ENCODE data around the gene FNDC10. TPM values are rescaled to one million over a fixed set of nuclear protein-coding genes. Genes with fewer than 3 reads are reported as not detected.

The FNDC10 gene
- total RNA-seq, 1 experiment from 2014 or later, result 8.4 TPM

DNA sequence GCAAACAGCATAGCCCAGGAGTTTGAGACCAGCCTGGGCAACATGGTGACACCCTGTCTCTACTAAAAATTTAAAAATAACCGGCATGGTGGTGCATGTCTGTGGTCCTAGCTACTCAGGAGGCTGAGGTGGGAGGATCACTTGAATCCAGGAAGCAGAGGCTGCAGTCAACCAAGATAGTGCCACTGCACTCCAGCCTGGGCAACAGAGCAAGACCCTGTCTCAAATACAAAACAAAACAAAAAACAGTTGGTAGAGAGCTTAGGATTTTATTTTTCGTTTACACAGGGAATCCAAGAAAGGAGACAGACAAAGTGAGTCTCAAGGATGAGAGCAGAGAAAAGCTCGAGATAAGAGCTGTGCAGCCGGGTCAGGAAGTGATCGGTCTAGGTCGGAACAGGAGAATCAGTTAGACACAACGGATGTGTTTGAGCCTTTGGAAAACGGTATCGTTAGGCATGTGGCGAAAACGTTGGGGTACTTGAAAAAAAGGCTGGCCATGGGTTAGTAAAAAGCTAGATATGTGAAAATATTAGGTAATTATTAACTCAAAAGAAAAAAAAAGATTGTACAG lies 13.7 kb upstream of the FNDC10 start:
- ChIA-PET POLR2A (interaction anchor here (3.3 kb wide), 1 partner anchor 15 kb away, joined by 15 read pairs; no protein-coding TSS in a partner anchor), CTCF (no interaction called here), RAD21 (ENCODE audit: low non-redundant PET in 1 of 2, low total read pairs in 2 of 2, uncharacterized antibody in 2 of 2, unreplicated experiment in 2 of 2) (no interaction called here)
- Histone ChIP-seq H3K27ac (ENCODE audit: low read depth, low read length) (no peak overlapping the region), H3K9me3 (ENCODE audit: control insufficient read depth in 1 of 2, insufficient read depth in 1 of 2, low read depth in 1 of 2, low read length in 2 of 2) (no peaks in the 10 kb centered on the region), H2AFZ (ENCODE audit: low read depth, low read length, poor library complexity, severe bottlenecking) (no peak overlapping the region), H3K4me3 (replicated peaks in 1 of 2; ENCODE audit: low read depth in 1 of 2, low read length in 2 of 2) (peak overlapping the region; percentile 2 to 86; a peak in 2 of 4 replicates), H3K9ac (ENCODE audit: low read length) (no peak overlapping the region), H3K4me1 (ENCODE audit: control insufficient read depth in 1 of 2, insufficient read depth in 2 of 2, low read length in 2 of 2) (peaks cover 11 to 22% of the 10 kb centered on the region in 2 experiments; a peak in 3 of 4 replicates), H3K4me2 (ENCODE audit: low read length) (peak overlapping the region; percentile 97), H4K20me1 (ENCODE audit: insufficient read depth) (0 out of 2 replicates have a peak, but pooled peaks cover 3% of the 10 kb centered on the region), H3K36me3 (ENCODE audit: control insufficient read depth in 1 of 2, insufficient read depth in 2 of 2, low read length in 2 of 2) (peaks cover 0 to 3% of the 10 kb centered on the region in 2 experiments; a peak in 1 of 4 replicates), H3K79me2 (ENCODE audit: insufficient read depth, low read length) (peaks cover 9% of the 10 kb centered on the region; the same call in 1 of the 2 replicates), H3K27me3 (ENCODE audit: insufficient read depth, low read length) (no peaks in the 10 kb centered on the region), H3K9me2 (ENCODE audit: insufficient read depth) (no peaks in the 10 kb centered on the region)
- DNase-seq (ENCODE audit: low read depth, low spot score) (no peak), ATAC-seq (no peak)
- no TSS peak for BruUV-seq (replicated peaks)
- no peak for TF ChIP-seq SRF (IDR thresholded peaks at IDR 0.05; ENCODE audit: low read depth)
- TF ChIP-seq EZH2phosphoT487 (IDR thresholded peaks at IDR 0.05; ENCODE audit: borderline replicate concordance), result no peak
- TF ChIP-seq, protein P1, sequence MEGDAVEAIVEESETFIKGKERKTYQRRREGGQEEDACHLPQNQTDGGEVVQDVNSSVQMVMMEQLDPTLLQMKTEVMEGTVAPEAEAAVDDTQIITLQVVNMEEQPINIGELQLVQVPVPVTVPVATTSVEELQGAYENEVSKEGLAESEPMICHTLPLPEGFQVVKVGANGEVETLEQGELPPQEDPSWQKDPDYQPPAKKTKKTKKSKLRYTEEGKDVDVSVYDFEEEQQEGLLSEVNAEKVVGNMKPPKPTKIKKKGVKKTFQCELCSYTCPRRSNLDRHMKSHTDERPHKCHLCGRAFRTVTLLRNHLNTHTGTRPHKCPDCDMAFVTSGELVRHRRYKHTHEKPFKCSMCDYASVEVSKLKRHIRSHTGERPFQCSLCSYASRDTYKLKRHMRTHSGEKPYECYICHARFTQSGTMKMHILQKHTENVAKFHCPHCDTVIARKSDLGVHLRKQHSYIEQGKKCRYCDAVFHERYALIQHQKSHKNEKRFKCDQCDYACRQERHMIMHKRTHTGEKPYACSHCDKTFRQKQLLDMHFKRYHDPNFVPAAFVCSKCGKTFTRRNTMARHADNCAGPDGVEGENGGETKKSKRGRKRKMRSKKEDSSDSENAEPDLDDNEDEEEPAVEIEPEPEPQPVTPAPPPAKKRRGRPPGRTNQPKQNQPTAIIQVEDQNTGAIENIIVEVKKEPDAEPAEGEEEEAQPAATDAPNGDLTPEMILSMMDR (IDR thresholded peaks at IDR 0.05 in 2 of 3, conservative IDR thresholded peaks at IDR 0.05 in 1 of 3; ENCODE audit: borderline replicate concordance in 1 of 3, insufficient read depth in 1 of 3, low read depth in 2 of 3, low read length in 2 of 3), result no peak
- TF ChIP-seq, protein P2, sequence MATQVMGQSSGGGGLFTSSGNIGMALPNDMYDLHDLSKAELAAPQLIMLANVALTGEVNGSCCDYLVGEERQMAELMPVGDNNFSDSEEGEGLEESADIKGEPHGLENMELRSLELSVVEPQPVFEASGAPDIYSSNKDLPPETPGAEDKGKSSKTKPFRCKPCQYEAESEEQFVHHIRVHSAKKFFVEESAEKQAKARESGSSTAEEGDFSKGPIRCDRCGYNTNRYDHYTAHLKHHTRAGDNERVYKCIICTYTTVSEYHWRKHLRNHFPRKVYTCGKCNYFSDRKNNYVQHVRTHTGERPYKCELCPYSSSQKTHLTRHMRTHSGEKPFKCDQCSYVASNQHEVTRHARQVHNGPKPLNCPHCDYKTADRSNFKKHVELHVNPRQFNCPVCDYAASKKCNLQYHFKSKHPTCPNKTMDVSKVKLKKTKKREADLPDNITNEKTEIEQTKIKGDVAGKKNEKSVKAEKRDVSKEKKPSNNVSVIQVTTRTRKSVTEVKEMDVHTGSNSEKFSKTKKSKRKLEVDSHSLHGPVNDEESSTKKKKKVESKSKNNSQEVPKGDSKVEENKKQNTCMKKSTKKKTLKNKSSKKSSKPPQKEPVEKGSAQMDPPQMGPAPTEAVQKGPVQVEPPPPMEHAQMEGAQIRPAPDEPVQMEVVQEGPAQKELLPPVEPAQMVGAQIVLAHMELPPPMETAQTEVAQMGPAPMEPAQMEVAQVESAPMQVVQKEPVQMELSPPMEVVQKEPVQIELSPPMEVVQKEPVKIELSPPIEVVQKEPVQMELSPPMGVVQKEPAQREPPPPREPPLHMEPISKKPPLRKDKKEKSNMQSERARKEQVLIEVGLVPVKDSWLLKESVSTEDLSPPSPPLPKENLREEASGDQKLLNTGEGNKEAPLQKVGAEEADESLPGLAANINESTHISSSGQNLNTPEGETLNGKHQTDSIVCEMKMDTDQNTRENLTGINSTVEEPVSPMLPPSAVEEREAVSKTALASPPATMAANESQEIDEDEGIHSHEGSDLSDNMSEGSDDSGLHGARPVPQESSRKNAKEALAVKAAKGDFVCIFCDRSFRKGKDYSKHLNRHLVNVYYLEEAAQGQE (IDR thresholded peaks at IDR 0.05; ENCODE audit: low read depth), result no peak
- TF ChIP-seq ZNF274 (IDR thresholded peaks at IDR 0.05; ENCODE audit: low read depth, low read length), result no peak
- no peak for TF ChIP-seq YY1 (IDR thresholded peaks at IDR 0.05; ENCODE audit: extremely low read depth, insufficient replicate concordance, low read depth, low read length)
- no peak for TF ChIP-seq ATF3 (IDR thresholded peaks at IDR 0.05)
- TF ChIP-seq ELF1 (IDR thresholded peaks at IDR 0.05; ENCODE audit: borderline replicate concordance, low read depth), result no peak
- no peak for TF ChIP-seq SP1 (IDR thresholded peaks at IDR 0.05; ENCODE audit: low read depth)
- no peak for TF ChIP-seq TCF7L2 (IDR thresholded peaks at IDR 0.05; ENCODE audit: borderline replicate concordance, extremely low read depth, insufficient read depth, insufficient read length)
- no peak for TF ChIP-seq EZH2 (IDR thresholded peaks at IDR 0.05)
- intact Hi-C loops (cut with micrococcal nuclease), result loop anchor here (10.0 kb wide), 1 partner anchor 269 kb away; the partner anchor contains the start of gene DVL1

Measured in HCT116 (cell line).